Measurements from ENCODE around the gene DECR2.

DNA sequence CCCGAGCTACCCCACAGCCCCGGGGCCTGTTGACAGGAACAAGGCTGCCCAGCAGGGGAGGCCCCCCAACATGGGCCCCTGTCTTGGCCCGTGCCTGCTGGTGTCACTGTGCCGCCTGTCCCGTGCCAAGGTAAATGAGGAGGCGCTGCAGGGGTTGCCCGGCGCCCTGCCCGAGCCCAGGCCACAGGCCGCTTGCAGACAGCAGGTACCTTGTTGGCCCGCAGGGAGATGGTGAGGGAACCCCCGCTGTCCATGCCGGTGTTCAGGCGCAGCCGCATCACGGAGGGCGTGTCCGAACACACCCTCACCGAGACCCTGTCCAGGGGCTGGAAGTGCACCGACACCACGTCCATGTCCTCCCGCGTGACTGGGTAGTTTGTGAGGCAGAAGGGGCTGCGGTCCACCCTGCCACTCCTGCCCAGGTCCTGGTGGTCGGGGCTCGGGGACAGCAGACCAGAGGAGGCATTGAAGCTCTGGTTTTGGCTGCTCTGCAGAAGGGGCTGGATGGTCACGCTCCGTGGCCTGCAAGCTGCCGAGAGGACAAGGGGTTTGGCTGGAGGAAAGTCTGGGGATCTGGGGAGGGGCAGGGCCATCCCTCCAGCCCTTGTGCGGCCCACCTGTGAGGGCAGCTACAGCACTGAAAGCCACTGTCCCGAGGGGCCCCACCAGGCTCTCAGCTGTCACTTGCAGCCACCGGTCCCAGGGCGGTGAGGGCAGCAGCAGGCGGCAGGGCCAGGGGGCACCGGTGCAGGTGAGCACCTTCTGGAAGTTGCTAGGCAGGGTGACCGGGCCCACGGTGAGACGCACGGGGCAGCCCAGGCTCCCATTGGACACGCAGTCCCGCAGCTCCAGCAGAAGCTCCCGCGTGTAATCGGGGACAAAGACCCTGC, 25.5 kb upstream of the DECR2 start:
- TF ChIP-seq, protein P1, sequence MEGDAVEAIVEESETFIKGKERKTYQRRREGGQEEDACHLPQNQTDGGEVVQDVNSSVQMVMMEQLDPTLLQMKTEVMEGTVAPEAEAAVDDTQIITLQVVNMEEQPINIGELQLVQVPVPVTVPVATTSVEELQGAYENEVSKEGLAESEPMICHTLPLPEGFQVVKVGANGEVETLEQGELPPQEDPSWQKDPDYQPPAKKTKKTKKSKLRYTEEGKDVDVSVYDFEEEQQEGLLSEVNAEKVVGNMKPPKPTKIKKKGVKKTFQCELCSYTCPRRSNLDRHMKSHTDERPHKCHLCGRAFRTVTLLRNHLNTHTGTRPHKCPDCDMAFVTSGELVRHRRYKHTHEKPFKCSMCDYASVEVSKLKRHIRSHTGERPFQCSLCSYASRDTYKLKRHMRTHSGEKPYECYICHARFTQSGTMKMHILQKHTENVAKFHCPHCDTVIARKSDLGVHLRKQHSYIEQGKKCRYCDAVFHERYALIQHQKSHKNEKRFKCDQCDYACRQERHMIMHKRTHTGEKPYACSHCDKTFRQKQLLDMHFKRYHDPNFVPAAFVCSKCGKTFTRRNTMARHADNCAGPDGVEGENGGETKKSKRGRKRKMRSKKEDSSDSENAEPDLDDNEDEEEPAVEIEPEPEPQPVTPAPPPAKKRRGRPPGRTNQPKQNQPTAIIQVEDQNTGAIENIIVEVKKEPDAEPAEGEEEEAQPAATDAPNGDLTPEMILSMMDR (IDR thresholded peaks at IDR 0.05), result no peak
- no peak for TF ChIP-seq POLR2AphosphoS5 (IDR thresholded peaks at IDR 0.05; ENCODE audit: insufficient read depth in 1 of 2, low read depth in 1 of 2)
- no peak for TF ChIP-seq POLR2A (IDR thresholded peaks at IDR 0.05)

Measured in vagina (tissue), 2 donors.